Activated naive CD8-positive, alpha-beta T cell treated with anti-CD3 and anti-CD28 coated beads, Interleukin-2, amount 50 U/mL, for 16 hours (primary cell): Measurements from ENCODE around the gene KCNIP3.

Source experiments
- DNase-seq: peaks from one replicate; pipeline ENCODE4 v3.0.0-alpha.2; 2020; ENCODE audit warnings: low read depth, low spot score

KCNIP3 gene

GRCh38 chr2:95327861-95328260, 30.7 kb downstream of the KCNIP3 start:
- no peak for DNase-seq

DNA sequence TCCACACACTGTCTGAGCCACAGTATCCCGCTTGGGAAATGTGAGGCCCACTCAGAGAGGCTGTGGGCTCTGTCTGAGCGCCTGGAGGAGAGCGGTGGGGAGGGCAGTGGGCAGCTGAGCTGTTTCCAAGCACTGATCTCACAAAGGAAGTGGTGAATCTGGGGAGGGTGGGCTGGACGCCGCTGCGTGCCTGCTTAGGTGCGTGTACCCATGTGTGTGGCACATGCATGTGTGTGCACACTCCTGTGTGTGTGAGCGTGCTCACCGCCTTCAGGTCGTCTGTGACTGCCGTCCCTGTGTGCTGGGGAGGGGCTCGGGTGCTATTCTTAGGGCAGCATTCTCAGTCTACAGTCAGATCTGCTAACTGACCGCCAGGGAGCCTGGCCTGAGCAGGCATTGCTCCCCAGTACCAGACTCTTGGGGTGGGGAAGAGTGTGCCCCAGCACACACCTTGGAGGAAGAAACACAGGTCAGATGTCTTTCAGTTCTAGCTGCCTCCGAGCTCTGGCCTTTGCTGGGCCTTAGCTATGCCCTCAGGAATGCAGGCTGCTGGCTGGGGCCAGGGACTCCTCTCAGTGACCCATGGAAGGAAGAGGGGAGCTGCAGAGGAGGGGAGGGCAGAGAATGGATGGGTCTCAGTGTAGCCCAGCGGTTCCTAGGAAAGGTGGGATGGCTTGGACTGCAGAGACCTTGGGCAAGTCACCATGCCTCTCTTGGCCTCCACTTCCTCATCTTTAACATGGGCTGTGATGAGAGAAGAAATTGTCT, 31.4 kb downstream of the KCNIP3 start:
- no peak for DNase-seq

DNA sequence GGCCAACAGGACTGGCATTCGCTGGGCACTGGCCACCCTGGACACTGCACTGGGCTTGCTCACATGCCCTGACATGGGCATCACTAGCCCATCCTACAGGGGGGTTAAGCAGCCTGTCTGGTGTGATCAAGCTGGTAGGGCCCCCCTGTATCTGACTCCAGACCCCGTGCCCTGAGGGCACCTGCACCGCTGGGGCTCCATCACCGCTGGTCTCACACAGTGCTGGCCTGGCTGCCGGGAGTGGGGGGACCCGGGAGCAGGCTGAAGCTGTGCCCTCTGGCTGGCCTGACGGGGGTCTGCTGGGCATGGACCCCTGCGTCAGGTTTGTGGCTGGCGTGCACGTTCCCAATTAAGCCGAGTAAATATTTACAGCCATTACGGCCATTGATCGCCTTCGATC, 32.3 kb downstream of the KCNIP3 start:
- DNase-seq: no peak

- no peak for DNase-seq
Measured at GRCh38 chr2:95329891-95330793, 33.0 kb downstream of the KCNIP3 start.

GRCh38 chr2:95330794-95331338, 33.7 kb downstream of the KCNIP3 start:
- DNase-seq: no peak

GRCh38 chr2:95331606-95332005, 34.5 kb downstream of the KCNIP3 start:
- no peak for DNase-seq

DNA sequence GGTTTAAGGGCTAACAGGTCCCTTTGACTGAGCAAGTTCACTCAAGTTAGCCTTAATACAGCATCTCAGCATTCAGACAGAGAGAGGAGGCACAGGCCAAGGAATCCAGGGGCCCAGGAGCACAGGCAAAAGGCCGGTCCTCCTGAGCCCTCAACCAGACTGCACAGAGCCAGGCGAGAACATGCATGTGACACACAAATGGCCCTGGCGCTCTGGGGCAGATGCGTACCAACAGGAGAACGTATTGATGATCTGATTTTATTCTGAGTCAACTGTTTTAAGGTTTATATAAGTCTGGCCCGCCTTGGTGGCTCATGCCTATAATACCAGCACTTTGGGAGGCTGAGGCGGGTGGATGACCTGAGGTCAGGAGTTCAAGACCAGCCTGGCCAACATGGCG, 34.9 kb downstream of the KCNIP3 start:
- DNase-seq: no peak

- no peak for DNase-seq
Measured at GRCh38 chr2:95333056-95333455, 35.9 kb downstream of the KCNIP3 start.

DNA sequence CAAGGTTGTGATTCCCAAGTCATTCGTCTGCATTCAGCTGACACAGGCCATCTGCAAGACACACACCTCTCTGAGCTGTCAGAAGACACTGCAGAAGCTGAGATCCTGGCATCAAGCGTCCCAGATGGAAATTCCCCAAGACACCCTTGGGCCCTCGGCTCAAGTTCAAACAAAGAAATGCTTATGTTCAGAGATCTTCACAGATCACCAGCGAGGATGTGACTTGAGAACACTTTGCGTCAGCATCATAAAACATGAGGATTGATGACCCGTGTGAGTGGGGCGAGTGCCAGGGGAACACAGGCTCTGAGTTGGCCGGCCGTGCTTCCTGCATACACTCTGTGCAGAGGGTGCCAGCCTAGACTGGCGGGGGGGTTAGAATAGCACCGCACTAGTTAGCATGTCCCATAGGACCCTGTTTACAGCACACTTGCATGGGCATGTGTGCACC, 36.8 kb downstream of the KCNIP3 start:
- no peak for DNase-seq

DNA sequence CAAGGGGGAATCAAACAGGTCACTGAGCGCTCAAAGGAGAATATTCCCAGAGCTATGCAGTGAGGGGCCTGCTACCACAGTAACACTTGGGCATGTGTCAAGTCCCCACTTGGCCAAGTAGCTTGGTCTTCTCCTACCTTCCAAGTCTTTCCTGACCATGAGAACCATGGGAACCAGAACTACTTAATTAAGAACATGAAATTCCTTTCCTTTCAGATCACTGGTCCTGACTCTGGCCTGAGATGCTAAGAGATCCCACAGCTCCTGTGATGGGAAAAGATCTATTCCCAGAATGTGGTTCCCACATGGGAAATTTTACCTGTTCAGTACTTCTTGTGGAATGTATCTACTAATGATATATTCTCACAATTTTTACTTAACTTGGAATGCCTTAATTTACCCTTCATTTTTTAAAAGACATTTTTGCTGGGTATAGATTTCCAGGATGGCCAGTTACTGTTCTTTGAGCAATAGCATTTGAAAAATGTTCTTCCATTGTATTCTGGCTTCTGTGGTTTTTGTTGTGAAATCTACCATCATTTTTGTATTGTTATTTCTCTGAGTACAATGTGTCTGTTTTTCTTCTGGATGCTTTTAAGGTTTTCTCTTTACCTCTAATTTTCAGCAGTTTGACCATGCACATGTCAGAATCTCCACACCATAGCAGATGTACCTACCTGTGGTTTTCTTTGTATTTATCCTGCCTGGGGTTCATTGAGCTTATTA, 37.9 kb downstream of the KCNIP3 start:
- no peak for DNase-seq

DNA sequence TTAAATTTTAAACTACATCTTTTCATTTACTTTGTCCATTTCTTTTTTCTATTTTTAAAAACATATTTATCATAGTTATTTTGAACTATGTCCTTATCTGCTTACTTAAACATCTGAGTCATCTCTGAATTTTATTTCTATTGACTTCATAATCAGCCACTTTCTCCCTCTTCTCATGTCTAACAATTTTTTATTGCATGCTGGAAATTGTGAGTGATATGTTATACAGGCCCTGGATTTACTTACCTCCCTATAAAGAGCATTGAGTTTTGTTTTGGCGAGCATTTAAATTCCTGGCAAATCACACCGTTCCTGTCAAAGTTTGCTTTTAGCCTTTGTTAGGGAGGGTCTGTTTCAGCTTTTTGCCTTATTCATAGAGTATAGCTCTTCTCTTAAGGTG, 39.3 kb downstream of the KCNIP3 start:
- no peak for DNase-seq

GRCh38 chr2:95337829-95338228, 40.7 kb downstream of the KCNIP3 start:
- no peak for DNase-seq

- DNase-seq: no peak
Measured at GRCh38 chr2:95342556-95343320, 45.6 kb downstream of the KCNIP3 start.

- DNase-seq: no peak
Measured at GRCh38 chr2:95343429-95344214, 46.5 kb downstream of the KCNIP3 start.

DNA sequence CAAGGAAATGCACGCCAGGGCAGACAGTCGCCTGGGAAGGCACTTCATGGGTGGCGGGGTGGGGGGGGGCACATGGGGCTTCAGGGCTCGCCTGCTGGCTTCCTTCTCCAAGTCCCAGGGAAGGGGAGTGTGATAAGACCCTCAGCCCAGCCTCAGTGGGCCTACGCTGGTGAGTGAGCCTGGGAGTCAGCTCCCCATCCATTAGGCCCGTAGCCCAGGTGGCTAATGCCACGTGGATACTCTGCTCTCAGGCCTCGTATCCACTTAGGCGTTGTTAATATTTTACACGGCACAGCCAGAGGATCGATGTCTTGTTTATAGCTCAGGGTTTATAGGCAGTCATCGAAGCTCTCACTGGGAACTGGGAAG, 47.1 kb downstream of the KCNIP3 start:
- no peak for DNase-seq

DNA sequence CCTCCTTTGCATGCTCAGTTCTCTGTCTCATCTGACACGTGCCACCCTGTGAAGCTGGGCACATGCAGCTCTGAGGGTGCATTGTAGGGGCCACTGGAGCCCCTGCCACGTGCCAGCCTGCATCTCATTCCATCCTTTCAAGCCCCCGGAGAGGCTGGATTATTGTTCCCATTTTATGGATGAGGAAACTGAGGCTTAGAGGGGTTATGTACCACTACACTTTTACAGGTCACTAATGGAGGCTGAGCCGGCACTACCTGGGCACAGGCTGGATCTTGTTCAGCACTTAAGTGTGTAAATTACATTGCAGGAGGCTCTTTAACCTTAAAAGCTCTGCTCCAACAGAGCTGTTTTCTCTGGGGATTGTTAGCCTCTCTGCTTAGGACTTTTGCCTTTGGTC, 47.5 kb downstream of the KCNIP3 start:
- no peak for DNase-seq

- DNase-seq: no peak
Measured at GRCh38 chr2:95345081-95345562, 48.0 kb downstream of the KCNIP3 start.

DNA sequence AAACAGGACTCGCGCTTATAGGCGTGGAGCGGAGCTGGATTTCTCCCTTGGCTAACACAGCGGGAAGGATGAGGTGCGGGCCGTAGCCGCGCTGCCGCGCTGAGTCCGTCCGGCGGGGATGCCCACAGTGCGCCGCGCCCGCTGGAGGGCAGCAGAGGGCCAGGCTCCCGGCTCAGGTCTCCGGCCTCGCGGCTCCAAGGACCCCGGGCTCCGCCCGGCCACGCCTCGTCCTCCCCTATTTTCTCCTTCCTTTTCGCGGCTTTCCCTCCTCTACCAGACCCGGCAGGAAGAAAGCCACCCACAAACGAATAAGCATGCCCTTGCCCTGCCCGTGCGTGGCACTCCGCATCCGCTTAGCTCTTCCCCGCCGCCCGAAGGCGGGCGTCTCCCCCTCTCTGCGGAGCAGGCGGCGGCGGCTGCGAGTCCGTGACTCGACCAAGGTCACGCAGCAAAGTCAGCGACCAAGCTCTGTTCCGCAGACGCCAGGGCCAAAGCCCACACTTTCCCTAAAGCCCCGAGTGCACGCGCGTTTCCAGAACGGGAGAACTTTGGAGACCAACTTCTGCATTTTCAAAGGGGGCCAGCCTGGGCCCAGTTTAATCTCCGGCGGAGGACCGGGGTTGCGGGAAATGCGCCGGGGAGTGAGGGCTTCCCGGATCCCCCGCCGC, 48.5 kb downstream of the KCNIP3 start:
- DNase-seq: no peak

DNA sequence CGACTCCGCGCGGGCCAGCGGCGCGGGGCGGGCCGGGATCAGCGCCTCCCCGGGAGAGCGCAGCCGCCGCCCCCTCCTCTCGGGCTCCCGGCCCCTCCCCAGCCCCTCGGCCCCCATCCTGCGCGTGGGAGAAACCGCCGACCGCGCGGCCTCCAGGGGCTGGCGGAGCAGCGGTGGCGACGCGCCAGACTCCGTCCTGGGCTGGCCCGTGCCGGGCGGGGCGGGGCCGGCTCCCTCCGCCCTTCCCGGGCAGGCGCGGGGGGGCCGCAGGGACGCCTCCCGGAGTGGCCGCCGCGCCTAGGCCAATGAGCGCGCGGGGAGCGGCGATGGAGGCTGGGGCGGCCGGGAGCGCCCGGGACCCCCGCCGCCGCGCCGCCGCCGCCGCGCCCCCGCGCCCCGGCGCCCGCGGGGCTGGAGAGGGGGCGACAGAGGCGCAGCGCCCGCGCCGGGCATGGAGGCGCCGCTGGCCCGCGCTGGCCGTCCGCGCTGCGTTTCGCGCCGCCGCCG, 49.1 kb downstream of the KCNIP3 start:
- DNase-seq: no peak
